Activated T-cell treated with anti-CD3 and anti-CD28 coated beads, Interleukin-2, amount 50 U/mL, for 24 hours (primary cell): ENCODE results near the gene SLFN12L.
"Not testable (repeated sequence)": the region's sequence is repeated elsewhere in the genome, so short reads cannot be mapped to it uniquely, and the experiment has no call there.

ENCODE experiments used
- DNase-seq: peaks from one replicate; pipeline ENCODE4 v3.0.0-alpha.2; 2020
- H3K27ac Mint-ChIP-seq: 2 replicates; pipeline ENCODE4 v1.8.0; 2020; ENCODE audit warnings: mild to moderate bottlenecking, mixed read lengths
- H3K27me3 Mint-ChIP-seq: 2 replicates; pipeline ENCODE4 v1.8.0; 2020; ENCODE audit warnings: mixed read lengths
- H3K36me3 Mint-ChIP-seq: 2 replicates; pipeline ENCODE4 v1.8.0; 2020; ENCODE audit warnings: low read depth, mixed read lengths
- H3K4me1 Mint-ChIP-seq: 2 replicates; pipeline ENCODE4 v1.8.0; 2020; ENCODE audit warnings: low read depth, mixed read lengths
- H3K4me3 Mint-ChIP-seq: 2 replicates; pipeline ENCODE4 v1.8.0; 2020; ENCODE audit warnings: mild to moderate bottlenecking, moderate library complexity, mixed read lengths
- H3K9me3 Mint-ChIP-seq: 2 replicates; pipeline ENCODE4 v1.8.0; 2020; ENCODE audit warnings: mixed read lengths

SLFN12L gene

DNA sequence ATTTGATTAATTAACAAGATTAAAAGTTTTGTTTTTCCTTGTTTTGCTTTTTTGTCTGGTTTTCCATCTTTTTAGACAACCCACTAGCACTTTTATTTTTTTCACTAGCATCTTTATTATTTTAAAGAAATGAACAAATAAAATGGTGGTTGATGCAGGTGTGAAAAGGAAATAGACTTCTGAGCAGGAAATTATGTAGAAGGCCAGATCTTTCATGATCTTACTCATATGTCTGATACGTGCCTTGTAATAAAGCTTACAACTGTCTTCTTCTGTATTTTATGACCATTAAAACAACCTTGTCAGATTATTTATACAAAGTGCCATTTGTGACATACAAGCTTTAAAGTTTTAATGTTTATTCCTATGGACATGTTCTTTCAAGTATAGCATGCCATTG, 6.3 kb downstream of the SLFN12L start:
- H3K27me3 Mint-ChIP-seq: no peaks in the 10 kb centered on the region
- peak overlapping the region; percentile 85 for H3K27ac Mint-ChIP-seq
- H3K36me3 Mint-ChIP-seq: peaks cover 62% of the 10 kb centered on the region
- peak overlapping the region; percentile 57 for H3K4me3 Mint-ChIP-seq
- DNase-seq: no peak
- H3K9me3 Mint-ChIP-seq: no peaks in the 10 kb centered on the region
- H3K4me1 Mint-ChIP-seq: peaks cover 73% of the 10 kb centered on the region

GRCh38 chr17:35529866-35530265, 7.6 kb downstream of the SLFN12L start:
- Mint-ChIP-seq H3K27me3 (no peaks in the 10 kb centered on the region), H3K36me3 (peaks cover 53% of the 10 kb centered on the region), H3K27ac (peak overlapping the region; percentile 72), H3K4me1 (peaks cover 82% of the 10 kb centered on the region), H3K9me3 (no peaks in the 10 kb centered on the region), H3K4me3 (peak overlapping the region; percentile 23)
- DNase-seq: no peak

DNA sequence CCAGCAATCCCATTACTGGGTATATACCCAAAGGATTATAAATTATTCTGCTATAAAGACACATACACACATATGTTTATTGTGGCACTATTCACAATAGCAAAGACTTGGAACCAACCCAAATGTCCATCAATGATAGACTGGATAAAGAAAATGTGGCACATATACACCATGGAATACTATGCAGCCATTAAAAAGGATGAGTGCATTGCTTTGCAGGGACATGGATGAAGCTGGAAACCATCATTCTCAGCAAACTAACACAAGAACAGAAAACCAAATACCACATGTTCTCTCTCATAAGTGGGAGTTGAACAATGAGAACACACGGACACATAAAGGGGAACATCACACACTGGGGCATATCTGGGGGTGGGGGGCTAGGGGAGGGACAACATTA, 8.2 kb downstream of the SLFN12L start:
- peaks cover 82% of the 10 kb centered on the region for H3K4me1 Mint-ChIP-seq
- peak overlapping the region; percentile 54 for H3K27ac Mint-ChIP-seq
- peaks cover 48% of the 10 kb centered on the region for H3K36me3 Mint-ChIP-seq

GRCh38 chr17:35523296-35523695, 14.2 kb downstream of the SLFN12L start:
- H3K4me1 Mint-ChIP-seq: peaks cover 97% of the 10 kb centered on the region
- no peak for DNase-seq
- H3K36me3 Mint-ChIP-seq: peaks cover 72% of the 10 kb centered on the region
- H3K27ac Mint-ChIP-seq: peak overlapping the region; percentile 60
- H3K27me3 Mint-ChIP-seq: no peaks in the 10 kb centered on the region
- no peak overlapping the region for H3K4me3 Mint-ChIP-seq
- H3K9me3 Mint-ChIP-seq: no peaks in the 10 kb centered on the region

More for the DNA sequence above, 8.2 kb downstream of the SLFN12L start:
- H3K9me3 Mint-ChIP-seq, DNase-seq, H3K27me3 Mint-ChIP-seq, H3K4me3 Mint-ChIP-seq: not testable (repeated sequence)

GRCh38 chr17:35521654-35522256, 15.7 kb downstream of the SLFN12L start:
- H3K4me1 Mint-ChIP-seq: peaks cover 97% of the 10 kb centered on the region
- H3K27ac Mint-ChIP-seq: peak overlapping the region; percentile 97
- not testable (repeated sequence) for DNase-seq, H3K9me3 Mint-ChIP-seq, H3K27me3 Mint-ChIP-seq
- H3K4me3 Mint-ChIP-seq: peak overlapping the region; percentile 75
- peaks cover 74% of the 10 kb centered on the region for H3K36me3 Mint-ChIP-seq

GRCh38 chr17:35521150-35521549, 16.3 kb downstream of the SLFN12L start:
- Mint-ChIP-seq H3K27me3 (no peaks in the 10 kb centered on the region), H3K9me3 (no peaks in the 10 kb centered on the region), H3K36me3 (peaks cover 72% of the 10 kb centered on the region), H3K4me3 (no peak overlapping the region), H3K4me1 (peaks cover 94% of the 10 kb centered on the region), H3K27ac (peak overlapping the region; percentile 97)
- no peak for DNase-seq

- no peak for DNase-seq
- no peaks in the 10 kb centered on the region for H3K27me3 Mint-ChIP-seq
- no peaks in the 10 kb centered on the region for H3K9me3 Mint-ChIP-seq
- peaks cover 81% of the 10 kb centered on the region for H3K36me3 Mint-ChIP-seq
- peaks cover 90% of the 10 kb centered on the region for H3K4me1 Mint-ChIP-seq
- H3K4me3 Mint-ChIP-seq: no peak overlapping the region
- peak overlapping the region; percentile 80 for H3K27ac Mint-ChIP-seq
Measured at GRCh38 chr17:35519906-35520442, 17.5 kb downstream of the SLFN12L start.

- Mint-ChIP-seq H3K36me3 (peaks cover 86% of the 10 kb centered on the region), H3K27me3 (no peaks in the 10 kb centered on the region), H3K4me3 (no peak overlapping the region), H3K27ac (peak overlapping the region; percentile 80), H3K4me1 (peaks cover 89% of the 10 kb centered on the region), H3K9me3 (no peaks in the 10 kb centered on the region)
- no peak for DNase-seq
Measured at GRCh38 chr17:35519439-35519838, 18.0 kb downstream of the SLFN12L start.

DNA sequence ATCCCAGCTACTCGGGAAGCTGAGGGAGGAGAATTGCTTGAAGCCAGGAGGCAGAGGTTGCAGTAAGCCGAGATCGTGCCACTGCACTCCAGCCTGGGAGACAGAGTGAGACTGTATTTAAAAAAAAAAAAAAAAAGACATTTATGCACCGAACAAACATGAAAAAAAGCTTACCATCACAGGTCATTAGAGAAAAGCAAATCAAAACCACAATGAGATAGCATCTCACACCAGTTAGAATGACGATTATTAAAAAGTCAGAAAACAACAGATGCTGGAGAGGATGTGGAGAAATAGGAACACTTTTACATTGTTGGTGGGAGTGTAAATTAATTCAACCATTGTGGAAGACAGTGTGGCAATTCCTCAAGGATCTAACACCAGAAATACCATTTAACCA, 19.0 kb downstream of the SLFN12L start:
- not testable (repeated sequence) for H3K27me3 Mint-ChIP-seq, H3K9me3 Mint-ChIP-seq, DNase-seq, H3K4me3 Mint-ChIP-seq
- peak overlapping the region; percentile 57 for H3K27ac Mint-ChIP-seq
- H3K36me3 Mint-ChIP-seq: peaks cover 88% of the 10 kb centered on the region
- peaks cover 87% of the 10 kb centered on the region for H3K4me1 Mint-ChIP-seq

DNA sequence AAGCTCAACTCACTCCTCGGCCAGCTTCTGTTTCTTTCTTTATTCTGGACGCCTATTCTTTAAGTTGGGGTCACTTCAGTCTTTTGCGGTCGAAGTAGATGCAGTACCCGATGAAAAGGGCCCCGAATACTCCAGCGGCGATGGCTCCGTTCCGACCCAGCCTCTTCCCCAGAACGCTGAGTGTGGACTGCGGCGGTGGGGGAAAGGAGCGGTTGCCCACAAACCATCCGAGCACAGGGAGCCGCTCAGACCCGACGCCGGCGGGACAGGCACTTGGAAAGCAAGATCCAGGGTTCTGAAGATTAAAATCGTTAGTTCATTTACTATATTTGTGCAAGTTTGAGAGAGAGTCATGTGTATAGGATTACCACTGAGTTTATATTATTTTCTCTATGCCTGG, 22.5 kb downstream of the SLFN12L start:
- H3K4me1 Mint-ChIP-seq: peaks cover 73% of the 10 kb centered on the region

DNA sequence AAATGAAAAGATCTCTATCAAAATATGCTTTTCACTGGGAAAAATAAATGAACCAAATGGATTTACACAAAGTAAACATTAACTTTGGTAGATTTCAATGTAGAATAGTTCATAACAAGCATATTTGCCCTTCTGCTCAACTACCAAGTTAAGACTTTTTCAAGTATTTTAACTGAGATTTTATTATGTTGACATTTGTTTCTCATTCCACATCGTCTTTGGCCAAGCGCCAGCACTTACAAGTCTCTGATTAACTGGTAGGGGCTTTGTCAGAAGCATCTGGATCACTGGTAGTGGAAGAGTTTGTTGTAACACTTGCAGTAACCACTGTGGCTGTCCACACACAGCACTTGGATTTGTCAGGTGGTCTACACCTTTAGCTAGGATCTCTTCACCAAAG, 22.9 kb downstream of the SLFN12L start:
- Mint-ChIP-seq H3K4me1 (peaks cover 72% of the 10 kb centered on the region), H3K4me3 (no peak overlapping the region), H3K27me3 (no peaks in the 10 kb centered on the region), H3K27ac (peak overlapping the region; percentile 7), H3K36me3 (peaks cover 85% of the 10 kb centered on the region), H3K9me3 (no peaks in the 10 kb centered on the region)
- DNase-seq: no peak

More for the DNA sequence above, 22.5 kb downstream of the SLFN12L start:
- Mint-ChIP-seq H3K9me3 (no peaks in the 10 kb centered on the region), H3K27me3 (no peaks in the 10 kb centered on the region), H3K36me3 (peaks cover 85% of the 10 kb centered on the region), H3K4me3 (no peak overlapping the region), H3K27ac (peak overlapping the region; percentile 41)
- DNase-seq: no peak

- H3K27ac Mint-ChIP-seq: no peak overlapping the region
Measured at GRCh38 chr17:35510052-35510451, 27.4 kb downstream of the SLFN12L start.

GRCh38 chr17:35507714-35508113, 29.8 kb downstream of the SLFN12L start:
- Mint-ChIP-seq H3K4me1 (peaks cover 46% of the 10 kb centered on the region), H3K36me3 (peaks cover 74% of the 10 kb centered on the region)
- not testable (repeated sequence) for H3K9me3 Mint-ChIP-seq, H3K27me3 Mint-ChIP-seq, H3K4me3 Mint-ChIP-seq, H3K27ac Mint-ChIP-seq, DNase-seq

More at GRCh38 chr17:35510052-35510451, 27.4 kb downstream of the SLFN12L start:
- Mint-ChIP-seq H3K36me3 (peaks cover 82% of the 10 kb centered on the region), H3K27me3 (no peaks in the 10 kb centered on the region), H3K4me1 (peaks cover 54% of the 10 kb centered on the region), H3K4me3 (no peak overlapping the region), H3K9me3 (no peaks in the 10 kb centered on the region)
- no peak for DNase-seq

DNA sequence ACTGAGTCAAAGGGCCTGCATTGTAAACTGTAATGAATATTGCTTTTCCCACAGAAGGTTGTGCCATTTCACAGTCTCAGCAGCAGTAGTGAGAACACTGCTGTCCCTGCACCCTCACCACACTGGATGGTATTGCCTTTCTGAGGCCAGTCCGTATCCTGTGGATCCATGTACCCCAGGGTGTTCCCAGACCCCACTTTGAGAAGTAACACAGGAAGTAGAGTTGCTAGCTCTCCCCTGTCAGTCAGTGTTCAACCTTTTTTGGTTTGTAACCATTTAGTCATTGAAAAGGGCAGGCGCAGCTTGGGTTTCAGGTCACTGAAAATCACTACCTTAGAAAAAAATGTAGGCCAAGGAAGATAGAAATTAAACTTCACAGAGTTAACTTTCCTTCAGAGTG, 37.9 kb downstream of the SLFN12L start:
- Mint-ChIP-seq H3K27me3 (no peaks in the 10 kb centered on the region), H3K36me3 (peaks cover 49% of the 10 kb centered on the region), H3K4me1 (peaks cover 59% of the 10 kb centered on the region), H3K4me3 (no peak overlapping the region), H3K9me3 (no peaks in the 10 kb centered on the region), H3K27ac (peak overlapping the region; percentile 67)
- DNase-seq: no peak

DNA sequence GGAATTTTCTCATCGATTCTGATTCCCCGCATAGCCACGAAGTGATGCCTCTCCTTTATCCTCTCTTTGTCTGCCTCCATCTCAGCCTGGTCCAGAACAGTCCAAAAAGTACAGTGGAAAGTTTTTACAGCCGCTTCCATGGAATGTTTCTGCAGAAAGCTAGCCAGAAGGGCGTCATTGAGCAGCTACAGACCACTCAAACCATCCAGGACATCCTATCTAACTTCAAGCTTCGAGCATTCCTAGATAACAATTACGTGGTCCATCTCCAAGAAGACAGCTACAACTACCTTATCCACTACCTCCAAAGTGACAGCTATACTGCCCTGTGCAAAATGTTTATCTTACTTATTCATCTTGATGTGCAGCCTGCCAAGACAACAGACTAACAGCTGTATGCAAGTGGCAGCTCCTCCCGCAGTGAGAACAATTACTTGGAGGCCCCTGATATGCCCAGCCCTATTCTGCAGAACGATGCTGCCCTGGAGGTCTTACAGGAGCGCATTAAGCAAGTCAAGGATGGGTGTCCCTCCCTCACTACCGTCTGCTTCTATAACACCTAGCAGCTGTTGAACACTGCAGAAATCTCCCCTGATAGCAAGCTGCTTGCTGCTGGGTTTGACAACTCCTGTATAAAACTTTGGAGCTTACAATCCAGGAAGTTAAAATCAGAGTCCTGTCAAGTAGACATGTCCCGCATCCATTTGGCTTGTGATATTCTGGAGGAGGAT, 38.9 kb downstream of the SLFN12L start:
- H3K27ac Mint-ChIP-seq: no peak overlapping the region
- peaks cover 46% of the 10 kb centered on the region for H3K36me3 Mint-ChIP-seq
- H3K9me3 Mint-ChIP-seq: no peaks in the 10 kb centered on the region
- H3K27me3 Mint-ChIP-seq: no peaks in the 10 kb centered on the region
- no peak for DNase-seq
- H3K4me1 Mint-ChIP-seq: peaks cover 57% of the 10 kb centered on the region
- H3K4me3 Mint-ChIP-seq: no peak overlapping the region
